Limb (tissue), 2 donors: ENCODE data around the gene CTNNA2.

Source experiments
- DNase-seq, 2 donors: peaks; one replicate each; pipeline ENCODE4 v3.0.0-alpha.2; 2016; ENCODE audit errors: extremely low spot score in 2 of 2

CTNNA2 gene

GRCh38 chr2:80670763-80671162 is 1157.9 kb downstream of the CTNNA2 start:
- DNase-seq = no peak

DNA sequence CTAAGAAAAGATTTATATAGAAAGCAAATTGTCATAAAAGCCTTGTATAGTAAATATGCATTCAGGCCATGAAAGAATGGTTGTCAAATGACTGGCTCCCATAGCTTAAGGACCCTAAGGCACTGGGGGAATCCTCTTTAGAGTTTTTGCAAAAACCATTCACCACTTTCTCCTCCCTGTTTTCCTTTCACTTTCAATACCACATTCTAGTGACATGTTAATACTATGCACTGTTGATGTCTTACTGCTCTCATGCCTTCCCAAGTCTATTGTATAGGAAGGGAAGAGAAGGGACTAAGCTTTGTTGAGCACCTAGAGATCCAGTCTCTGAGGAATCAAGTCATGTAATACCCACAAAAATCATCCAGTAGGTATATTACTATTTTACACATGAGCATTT is 1174.7 kb downstream of the CTNNA2 start:
- no peak for DNase-seq

DNA sequence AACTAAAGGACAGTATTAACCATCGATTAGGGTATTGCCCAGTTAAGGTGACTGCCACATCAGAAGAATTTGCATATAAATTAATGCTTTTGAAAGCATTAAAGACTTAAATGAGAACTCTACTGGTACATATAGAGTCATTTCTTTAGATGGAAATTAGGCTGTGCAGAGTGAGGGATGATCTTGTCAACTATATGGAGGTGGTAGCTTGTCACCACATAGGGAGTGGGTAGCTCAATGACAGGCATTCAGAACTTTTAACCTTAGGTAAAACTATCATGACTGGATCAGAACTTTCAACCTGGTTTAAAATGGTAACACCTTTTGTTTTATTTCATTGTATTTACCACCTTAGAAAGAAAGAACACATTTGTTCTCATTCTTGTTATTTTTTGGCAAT is 1176.3 kb downstream of the CTNNA2 start:
- DNase-seq = no peak
